H54 (cell line): ENCODE results near the gene EIF4G3.

Experiments
- DNase-seq: peaks from one replicate; pipeline ENCODE4 v3.0.0; 2011; ENCODE audit warnings: low spot score, mixed read lengths; ENCODE audit not compliant: insufficient read length
- FAIRE-seq: peaks from 3 replicates; lab custom pipeline; 2011; peaks lifted over from hg19 to GRCh38; lab: Jason Lieb, UNC
- POLR2A ChIP-seq: IDR thresholded peaks from 2 replicates; pipeline ENCODE4 v1.6.1; 2011; ENCODE audit warnings: low read depth, mild to moderate bottlenecking, low read length

Gene EIF4G3

GRCh38 chr1:20899154-20899972 lies 277.3 kb downstream of the EIF4G3 start:
- no peak for DNase-seq
- FAIRE-seq, result no peak
- no peak for TF ChIP-seq POLR2A

- DNase-seq (no peak), FAIRE-seq (peak; percentile 33)
- no peak for TF ChIP-seq POLR2A
These were observed 279.9 kb downstream of the EIF4G3 start for GRCh38 chr1:20896826-20897225.

GRCh38 chr1:20893931-20894330 lies 282.8 kb downstream of the EIF4G3 start:
- no peak for FAIRE-seq
- TF ChIP-seq POLR2A, result no peak

GRCh38 chr1:20891091-20891490 lies 285.6 kb downstream of the EIF4G3 start:
- no peak for FAIRE-seq
- no peak for DNase-seq
- TF ChIP-seq POLR2A, result no peak

More at GRCh38 chr1:20893931-20894330, 282.8 kb downstream of the EIF4G3 start:
- DNase-seq, result no peak

GRCh38 chr1:20887246-20887645 lies 289.5 kb downstream of the EIF4G3 start:
- FAIRE-seq, result no peak
- TF ChIP-seq POLR2A, result no peak

GRCh38 chr1:20885121-20885520 lies 291.6 kb downstream of the EIF4G3 start:
- DNase-seq (no peak), FAIRE-seq (no peak)
- TF ChIP-seq POLR2A, result no peak

More at GRCh38 chr1:20887246-20887645, 289.5 kb downstream of the EIF4G3 start:
- no peak for DNase-seq

- no peak for FAIRE-seq
These were observed 292.2 kb downstream of the EIF4G3 start for GRCh38 chr1:20884513-20884912.

GRCh38 chr1:20883766-20884165 lies 292.9 kb downstream of the EIF4G3 start:
- DNase-seq (no peak), FAIRE-seq (no peak)
- TF ChIP-seq POLR2A, result no peak

More at GRCh38 chr1:20884513-20884912, 292.2 kb downstream of the EIF4G3 start:
- no peak for TF ChIP-seq POLR2A
- DNase-seq, result no peak

GRCh38 chr1:20882837-20883236 lies 293.9 kb downstream of the EIF4G3 start:
- DNase-seq (no peak), FAIRE-seq (no peak)
- TF ChIP-seq POLR2A, result no peak

GRCh38 chr1:20878799-20879198 lies 297.9 kb downstream of the EIF4G3 start:
- TF ChIP-seq POLR2A, result no peak
- FAIRE-seq (no peak), DNase-seq (no peak)

GRCh38 chr1:20875198-20875973 lies 301.3 kb downstream of the EIF4G3 start:
- no peak for DNase-seq
- TF ChIP-seq POLR2A, result no peak
- FAIRE-seq, result no peak

- no peak for TF ChIP-seq POLR2A
- FAIRE-seq (no peak), DNase-seq (no peak)
These were observed 303.4 kb downstream of the EIF4G3 start for GRCh38 chr1:20873311-20873710.

- no peak for TF ChIP-seq POLR2A
- no peak for FAIRE-seq
These were observed 305.3 kb downstream of the EIF4G3 start for GRCh38 chr1:20871419-20871818.

GRCh38 chr1:20870718-20871117 lies 306.0 kb downstream of the EIF4G3 start:
- FAIRE-seq (no peak), DNase-seq (no peak)
- TF ChIP-seq POLR2A, result no peak

More at GRCh38 chr1:20871419-20871818, 305.3 kb downstream of the EIF4G3 start:
- DNase-seq, result no peak
